HG03025 (cell line): ENCODE results near the gene JUN.

Source experiments
- ATAC-seq: cut with Tn5 transposase; IDR thresholded peaks from one replicate; pipeline ENCODE4 v1.9.1; 2021; ENCODE audit warnings: mild to moderate bottlenecking, moderate library complexity; ENCODE audit not compliant: unreplicated experiment, low FRiP score

The JUN gene

GRCh38 chr1:58784758-58785441, 1.1 kb upstream of the JUN start:
- peak; percentile 9 for ATAC-seq

- ATAC-seq, result peak; percentile 18
Observed at GRCh38 chr1:58783090-58783992, 506 bp downstream of the JUN start.

GRCh38 chr1:58782178-58783089, 1.4 kb downstream of the JUN start:
- ATAC-seq, result no peak

- ATAC-seq, result no peak
Observed at GRCh38 chr1:58781541-58782177, 2.2 kb downstream of the JUN start.

- no peak for ATAC-seq
Observed at GRCh38 chr1:58780836-58781452, 2.9 kb downstream of the JUN start.

DNA sequence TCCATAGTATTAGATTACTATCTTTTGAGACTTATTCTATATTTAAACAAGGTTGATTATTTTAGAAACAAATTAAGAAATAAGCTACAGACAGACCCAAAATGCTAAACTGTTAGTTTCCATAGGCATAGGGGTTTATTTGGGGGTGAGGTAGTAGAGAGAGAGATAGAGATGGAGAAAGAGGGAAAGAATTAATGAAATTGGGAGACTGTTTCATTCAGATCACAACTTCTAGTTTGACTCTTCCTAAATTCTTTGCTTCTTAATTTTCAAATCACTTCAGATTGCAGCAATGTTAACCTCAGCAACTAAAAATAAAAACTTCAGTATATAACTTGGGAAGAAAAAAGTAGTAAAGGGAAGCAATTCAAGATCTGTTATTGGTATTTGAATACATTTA, 3.4 kb downstream of the JUN start:
- ATAC-seq, result no peak

DNA sequence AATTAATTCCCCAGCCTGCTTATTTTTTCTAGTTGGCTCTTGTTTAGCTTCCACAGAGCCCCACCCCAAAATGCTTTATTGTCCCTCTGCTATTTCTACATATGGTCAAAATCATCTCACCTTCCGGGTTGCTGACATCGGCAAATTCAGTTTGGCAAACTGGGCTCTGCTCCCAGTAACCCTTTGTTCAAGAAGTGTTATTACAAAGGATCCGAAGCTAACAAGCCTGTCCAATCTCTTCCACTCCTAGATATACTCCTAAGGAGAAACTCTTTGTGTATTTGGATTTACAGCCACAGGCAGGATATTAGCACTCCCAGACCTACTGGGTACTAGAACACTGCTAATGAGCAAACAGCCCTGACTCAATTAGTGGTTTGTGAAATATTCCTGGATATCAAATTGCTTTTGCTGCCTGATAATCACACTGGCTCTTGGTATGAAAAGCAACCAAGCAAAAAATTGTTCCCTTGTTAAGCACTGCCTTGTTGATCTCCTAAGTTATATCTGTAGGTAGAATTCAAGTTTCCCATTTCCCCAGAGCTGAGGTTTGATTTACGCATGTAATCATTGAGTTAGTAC, 4.0 kb downstream of the JUN start:
- ATAC-seq, result no peak

DNA sequence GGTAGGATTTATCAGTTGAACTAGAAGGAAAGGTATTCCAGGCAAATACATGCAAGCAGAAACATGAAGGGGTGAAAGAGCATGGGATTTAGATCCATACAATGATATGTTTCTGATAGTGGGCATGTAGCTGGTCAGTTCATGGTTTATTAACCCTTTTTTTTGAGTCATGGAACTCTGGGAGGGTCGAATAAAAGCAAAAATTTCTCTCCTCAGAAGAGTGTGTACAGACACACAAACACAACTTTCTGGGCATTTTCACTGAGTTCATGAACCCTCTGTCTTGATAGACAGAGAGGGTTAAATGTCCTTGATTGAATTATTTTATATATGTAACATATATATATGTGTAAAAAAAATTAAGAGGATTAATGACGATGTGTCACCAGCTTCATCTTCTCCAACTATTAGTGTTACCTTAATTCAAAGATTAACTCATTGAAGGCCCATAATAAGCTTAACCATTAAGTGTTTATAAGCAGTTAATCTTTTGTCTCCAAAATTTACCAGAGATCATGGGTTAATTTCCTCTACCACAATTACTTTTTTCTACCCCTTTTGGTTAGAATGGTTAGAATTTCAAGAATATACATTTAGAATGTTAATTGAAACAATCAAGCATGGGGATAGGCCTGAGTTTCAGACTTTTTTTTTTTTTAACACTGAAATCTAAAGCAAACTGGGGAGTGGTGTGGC, 4.6 kb downstream of the JUN start:
- no peak for ATAC-seq

GRCh38 chr1:58778385-58779000, 5.4 kb downstream of the JUN start:
- no peak for ATAC-seq

DNA sequence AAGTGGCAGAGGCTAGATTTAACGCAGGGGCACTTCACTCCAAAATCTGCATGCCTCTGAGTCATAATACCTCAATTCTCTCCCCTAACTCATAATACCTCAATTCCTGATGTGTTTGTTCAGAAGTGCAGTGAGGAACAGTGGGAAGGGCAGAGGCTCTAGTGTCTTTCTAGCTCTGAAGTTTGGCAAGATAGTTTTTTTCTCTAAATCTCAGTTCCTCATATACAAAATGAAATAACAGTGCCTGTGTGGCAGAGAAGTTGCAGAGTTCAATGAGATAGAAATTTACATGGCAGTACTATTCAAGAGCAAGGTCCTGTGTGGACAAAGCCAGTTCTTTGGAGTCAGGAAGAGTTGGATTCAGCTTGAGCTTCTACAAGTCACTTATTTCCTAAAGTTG, 9.8 kb downstream of the JUN start:
- ATAC-seq, result no peak

DNA sequence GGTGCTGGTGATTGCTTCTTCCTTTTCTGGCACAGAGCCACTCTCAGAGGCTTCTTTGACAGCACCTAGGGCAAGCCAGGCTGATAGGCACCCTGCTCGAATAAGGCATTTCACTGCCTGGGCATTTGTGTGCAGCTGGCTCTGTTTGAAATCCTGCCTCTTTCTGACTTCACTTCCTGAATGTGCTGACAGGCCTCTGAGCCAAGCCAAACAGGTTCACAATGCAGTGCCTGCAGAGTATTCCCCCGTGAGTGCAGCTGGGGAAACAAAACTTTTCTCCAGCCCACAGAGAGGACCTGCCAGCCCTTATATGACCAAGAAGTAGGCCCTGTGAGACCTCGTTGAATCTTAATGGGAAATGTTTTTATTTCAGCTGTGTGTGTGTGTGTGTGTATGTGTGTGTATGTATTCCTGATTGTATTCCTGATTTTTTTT, 10.4 kb downstream of the JUN start:
- peak; percentile 72 for ATAC-seq

GRCh38 chr1:58769809-58770320, 14.0 kb downstream of the JUN start:
- no peak for ATAC-seq

- ATAC-seq, result no peak
Observed at GRCh38 chr1:58768971-58769808, 14.7 kb downstream of the JUN start.

GRCh38 chr1:58768191-58768731, 15.6 kb downstream of the JUN start:
- no peak for ATAC-seq

GRCh38 chr1:58767143-58767542, 16.7 kb downstream of the JUN start:
- ATAC-seq, result no peak

DNA sequence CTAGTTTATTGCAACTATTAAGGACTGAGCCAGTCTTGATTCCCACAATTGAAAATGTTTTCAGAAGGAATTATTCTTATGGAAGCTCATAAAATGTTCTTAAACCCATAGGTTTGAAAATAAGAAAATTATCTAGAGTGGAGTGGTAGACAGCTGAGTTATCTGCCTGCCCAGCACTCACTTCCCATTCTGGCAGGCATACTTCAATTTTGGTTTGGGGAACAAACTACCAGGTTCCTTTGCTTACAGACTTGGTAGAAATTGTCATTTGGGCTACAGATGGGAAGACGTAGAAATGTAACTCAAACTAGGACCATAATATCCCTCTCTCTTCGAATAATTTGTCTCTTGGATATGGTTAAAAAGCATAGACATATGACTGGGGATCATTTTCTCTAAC, 18.4 kb downstream of the JUN start:
- no peak for ATAC-seq

DNA sequence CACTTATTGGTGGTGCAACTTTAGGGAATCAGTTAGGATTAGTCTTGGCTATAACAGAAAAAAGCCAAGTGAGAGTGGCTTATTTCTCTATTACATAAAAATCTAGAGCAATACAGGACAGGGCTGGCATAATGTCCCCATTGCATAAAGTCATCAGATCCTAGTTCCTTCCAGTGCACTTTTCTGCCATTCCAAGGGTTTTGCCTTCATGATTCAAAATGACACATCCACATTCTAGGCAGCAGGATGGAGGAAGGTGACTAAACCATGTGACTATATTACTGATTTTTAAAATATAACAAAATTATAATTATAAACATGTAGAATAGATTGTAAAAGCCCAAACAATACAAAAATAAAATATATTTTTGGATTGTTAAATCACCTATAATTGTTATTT, 18.8 kb downstream of the JUN start:
- no peak for ATAC-seq
